MM.1S (cell line): ENCODE measurements around the gene SKAP2.

Source experiments
- DNase-seq: peaks from one replicate; pipeline ENCODE4 v3.0.0-alpha.2; 2015
- H2AFZ ChIP-seq: fragments of 300-600 bp; sonication (generic); 2 replicates; pipeline ENCODE4 v1.6.0; 2016; ENCODE audit warnings: antibody characterized with exemption, low read length
- H3F3A ChIP-seq: fragments of 300-600 bp; sonication (generic); 2 replicates; pipeline ENCODE4 v1.6.1; 2016; ENCODE audit warnings: mild to moderate bottlenecking, antibody characterized with exemption, low read length, moderate library complexity, mixed read lengths; ENCODE audit not compliant: insufficient read depth
- H3K27ac ChIP-seq: fragments of 300-600 bp; sonication (generic); 2 replicates; pipeline ENCODE4 v1.5.1; 2016; ENCODE audit warnings: mild to moderate bottlenecking, low read length
- H3K27me3 ChIP-seq: fragments of 300-600 bp; sonication (generic); replicated peaks from 2 replicates; pipeline ENCODE4 v1.6.0; 2016; ENCODE audit warnings: low read length; ENCODE audit not compliant: insufficient read depth
- H3K36me3 ChIP-seq: fragments of 300-600 bp; sonication (generic); replicated peaks from 2 replicates; pipeline ENCODE4 v1.6.1; 2016; ENCODE audit warnings: mild to moderate bottlenecking, low read length, mixed read lengths; ENCODE audit not compliant: insufficient read depth
- H3K4me1 ChIP-seq: fragments of 300-600 bp; sonication (generic); 2 replicates; pipeline ENCODE4 v1.6.1; 2016; ENCODE audit warnings: low read length, mixed read lengths
- H3K4me2 ChIP-seq: fragments of 300-600 bp; sonication (generic); 2 replicates; pipeline ENCODE4 v1.6.0; 2016; ENCODE audit warnings: low read depth, low read length
- H3K4me3 ChIP-seq: fragments of 300-600 bp; sonication (generic); 2 replicates; pipeline ENCODE4 v1.5.1; 2016; ENCODE audit warnings: low read length, mixed read lengths
- H3K79me2 ChIP-seq: fragments of 300-600 bp; sonication (generic); 2 replicates; pipeline ENCODE4 v1.6.1; 2016; ENCODE audit warnings: mixed run types, low read length, mixed read lengths
- H3K9ac ChIP-seq: fragments of 300-600 bp; sonication (generic); 2 replicates; pipeline ENCODE4 v1.6.1; 2016; ENCODE audit warnings: low read length, mixed read lengths
- H3K9me2 ChIP-seq: fragments of 300-600 bp; sonication (generic); replicated peaks from 2 replicates; pipeline ENCODE4 v1.6.1; 2016; ENCODE audit warnings: mild to moderate bottlenecking, low read length, mixed read lengths; ENCODE audit not compliant: insufficient read depth
- H3K9me3 ChIP-seq: fragments of 300-600 bp; sonication (generic); replicated peaks from 2 replicates; pipeline ENCODE4 v1.6.1; 2016; ENCODE audit warnings: mild to moderate bottlenecking, low read length, mixed read lengths; ENCODE audit not compliant: insufficient read depth
- H4K20me1 ChIP-seq: fragments of 300-600 bp; sonication (generic); 2 replicates; pipeline ENCODE4 v1.6.1; 2016; ENCODE audit warnings: mild to moderate bottlenecking, low read length, moderate library complexity, mixed read lengths; ENCODE audit not compliant: insufficient read depth
- CTCF ChIP-seq: fragments of 300-600 bp; sonication (generic); IDR thresholded peaks from 2 replicates; pipeline ENCODE4 v1.5.1; 2016; ENCODE audit warnings: antibody characterized with exemption, low read length, mixed read lengths
- EZH2 ChIP-seq: fragments of 300-600 bp; sonication (generic); optimal IDR thresholded peaks from 2 replicates; pipeline ENCODE3; 2017; ENCODE audit warnings: low read depth, mild to moderate bottlenecking, antibody characterized with exemption, low read length, mixed read lengths
- EZH2phosphoT487 ChIP-seq: fragments of 300-600 bp; sonication (generic); IDR thresholded peaks from 2 replicates; pipeline ENCODE4 v1.6.1; 2018; ENCODE audit warnings: antibody characterized with exemption, low read length

Gene SKAP2

GRCh38 chr7:26631601-26632000 is 232.8 kb downstream of the SKAP2 start:
- DNase-seq: no peak
- Histone ChIP-seq H3K27me3 (no peaks in the 10 kb centered on the region), H3K27ac (no peak overlapping the region), H3K4me3 (no peak overlapping the region), H3F3A (no peaks in the 10 kb centered on the region), H2AFZ (no peak overlapping the region), H3K9ac (no peak overlapping the region), H4K20me1 (no peaks in the 10 kb centered on the region), H3K9me2 (no peaks in the 10 kb centered on the region), H3K79me2 (no peaks in the 10 kb centered on the region), H3K4me2 (no peak overlapping the region), H3K9me3 (no peaks in the 10 kb centered on the region), H3K36me3 (no peaks in the 10 kb centered on the region), H3K4me1 (no peaks in the 10 kb centered on the region)
- TF ChIP-seq EZH2: no peak

- no peak overlapping the region for H3K9ac ChIP-seq
- H3K4me2 ChIP-seq: no peak overlapping the region
- no peak for DNase-seq
- H3K9me2 ChIP-seq: no peaks in the 10 kb centered on the region
- TF ChIP-seq EZH2phosphoT487: no peak
- TF ChIP-seq CTCF: no peak
- no peak for TF ChIP-seq EZH2
- no peaks in the 10 kb centered on the region for H3F3A ChIP-seq
- H3K79me2 ChIP-seq: no peaks in the 10 kb centered on the region
- no peak overlapping the region for H3K27ac ChIP-seq
- H3K36me3 ChIP-seq: no peaks in the 10 kb centered on the region
- H4K20me1 ChIP-seq: no peaks in the 10 kb centered on the region
- H3K4me1 ChIP-seq: no peaks in the 10 kb centered on the region
- no peak overlapping the region for H2AFZ ChIP-seq
- H3K4me3 ChIP-seq: no peak overlapping the region
- H3K9me3 ChIP-seq: no peaks in the 10 kb centered on the region
- no peaks in the 10 kb centered on the region for H3K27me3 ChIP-seq
Measured at GRCh38 chr7:26630941-26631580, 233.3 kb downstream of the SKAP2 start.

GRCh38 chr7:26630361-26630760 is 234.0 kb downstream of the SKAP2 start:
- no peaks in the 10 kb centered on the region for H3K9me3 ChIP-seq
- H3K36me3 ChIP-seq: no peaks in the 10 kb centered on the region
- no peaks in the 10 kb centered on the region for H3K9me2 ChIP-seq
- no peak for DNase-seq
- no peak overlapping the region for H2AFZ ChIP-seq
- no peak overlapping the region for H3K27ac ChIP-seq
- no peak for TF ChIP-seq CTCF
- TF ChIP-seq EZH2phosphoT487: no peak
- TF ChIP-seq EZH2: no peak
- H4K20me1 ChIP-seq: no peaks in the 10 kb centered on the region
- H3K27me3 ChIP-seq: no peaks in the 10 kb centered on the region
- H3K9ac ChIP-seq: no peak overlapping the region
- no peaks in the 10 kb centered on the region for H3K79me2 ChIP-seq
- no peaks in the 10 kb centered on the region for H3F3A ChIP-seq
- H3K4me1 ChIP-seq: no peaks in the 10 kb centered on the region
- no peak overlapping the region for H3K4me2 ChIP-seq
- no peak overlapping the region for H3K4me3 ChIP-seq

- Histone ChIP-seq H4K20me1 (no peaks in the 10 kb centered on the region), H3K4me2 (no peak overlapping the region), H3K9ac (no peak overlapping the region), H2AFZ (no peak overlapping the region), H3K4me3 (no peak overlapping the region), H3K4me1 (no peaks in the 10 kb centered on the region), H3K36me3 (no peaks in the 10 kb centered on the region), H3F3A (no peaks in the 10 kb centered on the region), H3K27me3 (no peaks in the 10 kb centered on the region), H3K9me2 (no peaks in the 10 kb centered on the region), H3K79me2 (no peaks in the 10 kb centered on the region), H3K9me3 (no peaks in the 10 kb centered on the region), H3K27ac (no peak overlapping the region)
- TF ChIP-seq CTCF (no peak), EZH2phosphoT487 (no peak), EZH2 (no peak)
- no peak for DNase-seq
Measured at GRCh38 chr7:26629696-26630095, 234.7 kb downstream of the SKAP2 start.
